Dermis microvascular lymphatic vessel endothelial cell (primary cell): Measurements from ENCODE around the gene RSPRY1. TPM values are rescaled to one million over a fixed set of nuclear protein-coding genes. Genes with fewer than 3 reads are reported as not detected.

Source experiments
- total RNA-seq: library from RNA; depleted of rRNA; stranded (reverse); fragments of >200 nt; gene quantifications from 2 replicates; pipeline ENCODE4 v1.2.1, GENCODE V29; 2014

RSPRY1 gene
- total RNA-seq, 1 donor from 2014 or later, result 43.8 TPM

Other genes starting within 250 kb of the RSPRY1 start
- gene CETP, start 224.4 kb upstream of the RSPRY1 start, total RNA-seq, result 12.3 and 12.8 TPM in 2 replicates
- 16.6 and 16.7 TPM in 2 replicates for gene NLRC5, start 196.8 kb upstream of the RSPRY1 start, total RNA-seq
- gene CPNE2, start 93.7 kb upstream of the RSPRY1 start, total RNA-seq, result 54.4 and 61.1 TPM in 2 replicates
- gene PSME3IP1, start 290 bp upstream of the RSPRY1 start, total RNA-seq, result 50.8 and 51.0 TPM in 2 replicates
- 50.2 and 61.0 TPM in 2 replicates for gene ARL2BP, start 58.9 kb downstream of the RSPRY1 start, total RNA-seq
- 4.2 and 11.9 TPM in 2 replicates for gene PLLP, start 98.3 kb downstream of the RSPRY1 start, total RNA-seq
- gene CCL22, start 172.5 kb downstream of the RSPRY1 start, total RNA-seq, result not detected in 2 replicates
- gene CX3CL1, start 186.2 kb downstream of the RSPRY1 start, total RNA-seq, result 1.8 and 4.0 TPM in 2 replicates
- gene CCL17, start 218.4 kb downstream of the RSPRY1 start, total RNA-seq, result not detected in 2 replicates